GM10248 (cell line): Measurements from ENCODE around the gene CKAP4.

Experiments used
- CTCF ChIA-PET: fragments of 300-600 bp; sonication (Branson Sonifier 250); formaldehyde crosslinking; extraction: SDS; loops from one replicate; lab custom pipeline; 2021; ENCODE audit warnings: antibody characterized with exemption; lab: Yijun Ruan, JAX
- POLR2A ChIA-PET: fragments of 350-650 bp; sonication (Branson Sonifier 250); formaldehyde crosslinking; extraction: SDS; loops from one replicate; lab custom pipeline; 2020; ENCODE audit warnings: antibody characterized with exemption; lab: Yijun Ruan, JAX
- DNase-seq: peaks from one replicate; pipeline ENCODE4 v3.0.0; 2012; ENCODE audit errors: extremely low spot score
- CTCF ChIP-seq: IDR thresholded peaks from 2 replicates; pipeline ENCODE4 v1.5.1; 2012; ENCODE audit warnings: mild to moderate bottlenecking, low read depth; ENCODE audit errors: extremely low read depth, missing control alignments, control extremely low read depth

The CKAP4 gene

GRCh38 chr12:106246891-106247673, 738 bp downstream of the CKAP4 start:
- CTCF ChIA-PET, result interaction anchor here (0.9 to 1.1 kb wide), 2 partner anchors 20 to 23 kb away, joined by 3 to 4 read pairs; no protein-coding TSS in a partner anchor
- no peak for TF ChIP-seq CTCF
- POLR2A ChIA-PET, result no interaction called here
- DNase-seq, result peak; percentile 72

GRCh38 chr12:106245767-106246166, 2.1 kb downstream of the CKAP4 start:
- DNase-seq, result no peak
- ChIA-PET CTCF (no interaction called here), POLR2A (no interaction called here)
- no peak for TF ChIP-seq CTCF

- TF ChIP-seq CTCF, result no peak
- CTCF ChIA-PET, result interaction anchor here (1.4 to 2.0 kb wide), 2 partner anchors 20 to 39 kb away, joined by 4 to 7 read pairs; no protein-coding TSS in a partner anchor
- no peak for DNase-seq
- POLR2A ChIA-PET, result no interaction called here
These were observed 4.2 kb downstream of the CKAP4 start for GRCh38 chr12:106243620-106244019.

GRCh38 chr12:106240821-106241220, 7.0 kb downstream of the CKAP4 start:
- DNase-seq, result no peak
- POLR2A ChIA-PET, result no interaction called here
- CTCF ChIA-PET, result interaction anchor here (1.6 to 3.8 kb wide), 3 partner anchors 14 to 41 kb away, joined by 5 to 16 read pairs (median 6); no protein-coding TSS in a partner anchor
- no peak for TF ChIP-seq CTCF

GRCh38 chr12:106239951-106240335, 7.9 kb downstream of the CKAP4 start:
- TF ChIP-seq CTCF, result no peak
- POLR2A ChIA-PET, result no interaction called here
- no peak for DNase-seq
- CTCF ChIA-PET, result interaction anchor here (1.6 to 3.8 kb wide), 3 partner anchors 13 to 42 kb away, joined by 5 to 16 read pairs (median 6); no protein-coding TSS in a partner anchor

- no peak for DNase-seq
- TF ChIP-seq CTCF, result no peak
- POLR2A ChIA-PET, result no interaction called here
- CTCF ChIA-PET, result interaction anchor here (1.6 to 3.8 kb wide), 3 partner anchors 12 to 43 kb away, joined by 5 to 16 read pairs (median 6); no protein-coding TSS in a partner anchor
These were observed 8.4 kb downstream of the CKAP4 start for GRCh38 chr12:106239241-106239950.
